NT2/D1 (cell line): ENCODE measurements around the gene PTN.

Source experiments
- SUZ12 ChIP-seq: IDR thresholded peaks from 2 replicates; pipeline ENCODE4 v1.6.1; 2011; ENCODE audit not compliant: insufficient read length, insufficient read depth; ENCODE audit errors: extremely low read depth
- YY1 ChIP-seq: IDR thresholded peaks from 2 replicates; pipeline ENCODE4 v1.6.1; 2011; ENCODE audit not compliant: insufficient read length, insufficient read depth
- ZNF274 ChIP-seq: IDR thresholded peaks from 2 replicates; pipeline ENCODE4 v1.6.1; 2011; ENCODE audit warnings: mild to moderate bottlenecking, low read depth, low read length

DNA sequence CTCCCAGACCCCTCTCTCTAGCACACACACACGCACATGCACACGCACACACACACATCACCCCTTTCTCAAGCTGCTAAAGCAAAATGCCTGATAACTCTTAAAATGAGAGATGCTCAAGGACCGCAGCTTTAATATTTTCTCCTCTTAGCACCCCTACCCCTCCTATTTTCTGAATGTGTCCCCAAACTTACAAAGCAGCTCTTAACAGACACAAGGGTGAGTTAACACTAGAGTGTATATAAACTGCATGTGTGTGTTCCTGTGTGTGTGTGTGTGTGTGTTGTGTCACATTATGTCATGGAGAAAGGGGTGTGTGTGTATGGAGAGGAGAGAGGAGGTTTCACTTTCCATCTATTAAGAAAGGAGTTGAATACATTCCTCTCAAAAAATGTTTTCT is 1.3 kb downstream of the PTN start:
- TF ChIP-seq YY1 (no peak), ZNF274 (no peak), SUZ12 (no peak)
